ENCODE results near the gene FER.

The FER gene

DNA sequence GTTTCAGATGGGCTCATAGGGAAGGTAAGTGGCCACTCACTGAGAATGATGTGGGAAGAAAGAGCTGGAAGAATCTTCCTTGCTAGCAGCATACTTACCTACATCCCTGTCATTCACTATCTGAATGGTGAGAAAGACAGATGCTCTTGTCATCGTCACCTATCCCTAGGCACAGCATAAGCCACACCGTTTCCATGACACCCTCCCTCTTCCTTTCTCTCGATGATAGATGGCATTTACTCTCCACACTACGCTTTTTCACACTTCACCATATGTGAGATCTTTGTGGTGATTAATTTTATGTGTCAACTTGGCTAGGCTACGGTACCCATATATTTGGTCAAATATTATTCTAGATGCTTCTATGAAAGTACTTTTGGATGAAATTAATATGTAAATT, 44.4 kb upstream of the FER start:
- ChIA-PET POLR2A (no interaction called here), CTCF (interaction anchor here (0.5 to 1.3 kb wide), 2 partner anchors 10 to 22 kb away, joined by 3 read pairs; no protein-coding TSS in a partner anchor)
- H3K4me1 ChIP-seq (ENCODE audit: control insufficient read depth, insufficient read depth, low read length), result no peaks in the 10 kb centered on the region
- TF ChIP-seq ZNF394 (tag by site-specific recombination; IDR thresholded peaks at IDR 0.05; ENCODE audit: borderline replicate concordance), result no peak
- no peak for TF ChIP-seq ZNF473 (tag by site-specific recombination; IDR thresholded peaks at IDR 0.05)
- no peak for TF ChIP-seq HOXA7 (CRISPR knock-in tag; IDR thresholded peaks at IDR 0.05; ENCODE audit: borderline replicate concordance)
- TF ChIP-seq ZNF660 (tag by site-specific recombination; IDR thresholded peaks at IDR 0.05), result no peak
- TF ChIP-seq ZNF624 (tag by site-specific recombination; IDR thresholded peaks at IDR 0.05), result no peak
- TF ChIP-seq ZNF10 (tag by site-specific recombination; IDR thresholded peaks at IDR 0.05), result no peak
- TF ChIP-seq ZNF248 (tag by site-specific recombination; IDR thresholded peaks at IDR 0.05), result no peak
- no peak for TF ChIP-seq KLF9 (tag by site-specific recombination; IDR thresholded peaks at IDR 0.05; ENCODE audit: low read depth)
- TF ChIP-seq ZBTB10 (tag by site-specific recombination; IDR thresholded peaks at IDR 0.05), result no peak
- TF ChIP-seq GLI4 (tag by site-specific recombination; IDR thresholded peaks at IDR 0.05), result no peak
- TF ChIP-seq ZNF366 (tag by site-specific recombination; conservative IDR thresholded peaks at IDR 0.05), result no peak
- no peak overlapping the region for H3K27ac ChIP-seq (ENCODE audit: extremely low read depth, low read depth, low read length)
- H3K36me3 ChIP-seq (ENCODE audit: control insufficient read depth in 2 of 2, insufficient read depth in 1 of 2, low read length in 2 of 2), result no peaks in the 10 kb centered on the region
- H3K4me3 ChIP-seq (ENCODE audit: low read depth, low read length), result no peak overlapping the region
- no peaks in the 10 kb centered on the region for H3K9me3 ChIP-seq (ENCODE audit: control insufficient read depth, insufficient read depth, low read depth, low read length)

DNA sequence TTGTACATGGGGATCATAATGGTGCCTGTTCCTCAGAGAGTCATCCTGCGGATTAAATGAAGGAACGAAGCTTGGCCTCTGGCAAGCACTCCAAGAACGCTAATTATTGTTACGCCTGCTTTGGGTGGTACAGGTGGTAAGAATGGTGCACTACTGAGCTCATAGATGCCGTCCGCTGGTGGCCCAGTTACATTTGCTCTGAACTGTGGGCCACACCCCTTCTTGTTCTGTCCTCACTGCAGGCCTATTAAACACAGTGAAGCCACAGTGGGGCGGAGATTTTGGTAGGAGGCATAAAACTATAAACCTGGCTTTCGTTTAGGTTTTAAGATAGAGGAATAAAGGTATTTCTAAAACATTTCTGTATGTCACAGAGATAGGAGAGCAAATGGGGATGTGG, 40.6 kb upstream of the FER start:
- Histone ChIP-seq H3K27ac (ENCODE audit: extremely low read depth, low read depth, low read length) (no peak overlapping the region), H3K36me3 (ENCODE audit: control insufficient read depth in 2 of 2, insufficient read depth in 1 of 2, low read length in 2 of 2) (no peaks in the 10 kb centered on the region), H3K4me1 (ENCODE audit: control insufficient read depth, insufficient read depth, low read length) (no peaks in the 10 kb centered on the region), H3K4me3 (ENCODE audit: low read depth, low read length) (no peak overlapping the region), H3K9me3 (ENCODE audit: control insufficient read depth, insufficient read depth, low read depth, low read length) (no peaks in the 10 kb centered on the region)
- POLR2A ChIA-PET, result no interaction called here
- CTCF ChIA-PET, result no interaction called here
- no peak for TF ChIP-seq TCF7L2 (IDR thresholded peaks at IDR 0.05; ENCODE audit: borderline replicate concordance, low read depth, low read length)
- no peak for TF ChIP-seq ZNF514 (tag by site-specific recombination; IDR thresholded peaks at IDR 0.05)
- no peak for TF ChIP-seq TRIM28 (IDR thresholded peaks at IDR 0.05; ENCODE audit: borderline replicate concordance, low read length)
- no peak for TF ChIP-seq ZNF140 (tag by site-specific recombination; IDR thresholded peaks at IDR 0.05)
- no peak for TF ChIP-seq ZNF16 (tag by site-specific recombination; IDR thresholded peaks at IDR 0.05; ENCODE audit: low read depth)

DNA sequence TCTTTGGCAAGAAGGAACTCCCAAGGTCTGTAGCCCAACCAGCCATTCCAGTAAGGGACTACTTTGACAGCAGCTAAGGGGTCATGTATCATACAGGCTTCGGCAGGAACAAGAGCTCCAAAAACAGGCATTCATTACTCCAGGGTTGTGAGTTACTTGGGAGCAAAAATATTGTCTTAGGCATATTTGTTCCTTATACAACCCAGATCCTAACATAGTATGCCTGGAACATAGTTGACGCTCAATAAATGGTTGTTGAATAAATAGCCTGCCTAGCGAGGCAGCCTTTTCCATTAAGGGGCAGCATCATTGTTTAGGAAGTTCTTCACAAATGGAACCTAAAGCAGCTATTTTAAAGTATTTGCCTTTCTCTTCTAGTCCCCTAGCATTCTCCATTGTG, 35.8 kb upstream of the FER start:
- H3K4me1 ChIP-seq (ENCODE audit: control insufficient read depth, insufficient read depth, low read length), result no peaks in the 10 kb centered on the region
- ChIA-PET CTCF (interaction anchor here (1.0 kb wide), 1 partner anchor 30 kb away, joined by 3 read pairs; no protein-coding TSS in a partner anchor), POLR2A (no interaction called here)
- H3K4me3 ChIP-seq (ENCODE audit: low read depth, low read length), result no peak overlapping the region
- no peaks in the 10 kb centered on the region for H3K9me3 ChIP-seq (ENCODE audit: control insufficient read depth, insufficient read depth, low read depth, low read length)
- TF ChIP-seq SETDB1 (IDR thresholded peaks at IDR 0.05; ENCODE audit: insufficient read length, low read length), result no peak
- no peak for TF ChIP-seq ZBTB7A (tag by site-specific recombination; IDR thresholded peaks at IDR 0.05; ENCODE audit: low read depth)
- TF ChIP-seq, protein P1, sequence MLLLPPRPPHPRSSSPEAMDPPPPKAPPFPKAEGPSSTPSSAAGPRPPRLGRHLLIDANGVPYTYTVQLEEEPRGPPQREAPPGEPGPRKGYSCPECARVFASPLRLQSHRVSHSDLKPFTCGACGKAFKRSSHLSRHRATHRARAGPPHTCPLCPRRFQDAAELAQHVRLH (tag by site-specific recombination; IDR thresholded peaks at IDR 0.05), result no peak
- TF ChIP-seq ZNF354C (tag by site-specific recombination; IDR thresholded peaks at IDR 0.05; ENCODE audit: borderline replicate concordance, low read depth), result no peak
- no peak for TF ChIP-seq ZBTB17 (tag by site-specific recombination; IDR thresholded peaks at IDR 0.05)
- TF ChIP-seq, protein P2, sequence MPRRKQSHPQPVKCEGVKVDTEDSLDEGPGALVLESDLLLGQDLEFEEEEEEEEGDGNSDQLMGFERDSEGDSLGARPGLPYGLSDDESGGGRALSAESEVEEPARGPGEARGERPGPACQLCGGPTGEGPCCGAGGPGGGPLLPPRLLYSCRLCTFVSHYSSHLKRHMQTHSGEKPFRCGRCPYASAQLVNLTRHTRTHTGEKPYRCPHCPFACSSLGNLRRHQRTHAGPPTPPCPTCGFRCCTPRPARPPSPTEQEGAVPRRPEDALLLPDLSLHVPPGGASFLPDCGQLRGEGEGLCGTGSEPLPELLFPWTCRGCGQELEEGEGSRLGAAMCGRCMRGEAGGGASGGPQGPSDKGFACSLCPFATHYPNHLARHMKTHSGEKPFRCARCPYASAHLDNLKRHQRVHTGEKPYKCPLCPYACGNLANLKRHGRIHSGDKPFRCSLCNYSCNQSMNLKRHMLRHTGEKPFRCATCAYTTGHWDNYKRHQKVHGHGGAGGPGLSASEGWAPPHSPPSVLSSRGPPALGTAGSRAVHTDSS (tag by site-specific recombination; IDR thresholded peaks at IDR 0.05), result no peak
- no peak for TF ChIP-seq ZNF660 (tag by site-specific recombination; IDR thresholded peaks at IDR 0.05)
- TF ChIP-seq YY1 (tag by site-specific recombination; IDR thresholded peaks at IDR 0.05), result no peak
- H3K27ac ChIP-seq (ENCODE audit: extremely low read depth, low read depth, low read length), result no peak overlapping the region
- H3K36me3 ChIP-seq (ENCODE audit: control insufficient read depth in 2 of 2, insufficient read depth in 1 of 2, low read length in 2 of 2), result no peaks in the 10 kb centered on the region
